PC-9 (cell line): ENCODE results near the gene CDCA7L.

Experiments
- CTCF ChIP-seq: fragments of 200-600 bp; sonication (generic); conservative IDR thresholded peaks from 2 replicates; pipeline ENCODE4 v1.6.1; 2017; ENCODE audit warnings: mixed run types, antibody characterized with exemption, mild to moderate bottlenecking, moderate library complexity
- EZH2 ChIP-seq: fragments of 200-600 bp; sonication (generic); IDR thresholded peaks from 2 replicates; pipeline ENCODE4 v1.8.0; 2017; ENCODE audit warnings: antibody characterized with exemption, low read depth

GRCh38 chr7:21941611-21942141 lies 4.0 kb downstream of the CDCA7L start:
- TF ChIP-seq CTCF (no peak), EZH2 (no peak)
